Right atrium auricular region (tissue), 2 donors: ENCODE measurements around the gene NTRK1. TPM values are rescaled to one million over a fixed set of nuclear protein-coding genes. Genes with fewer than 3 reads are reported as not detected.

ENCODE experiments used
- DNase-seq: peaks from one replicate; pipeline ENCODE4 v3.0.0-alpha.2; 2019; ENCODE audit warnings: low spot score
- H3K27ac ChIP-seq, 2 donors: fragments of 200-600 bp; sonication (generic); 1 replicate in 1 of 2; 2 replicates in 1 of 2; pipeline ENCODE4 v1.5.1; 2016 to 2019
- H3K27me3 ChIP-seq, 2 donors: fragments of 200-600 bp; sonication (generic); one replicate each; pipeline versions ENCODE4 v1.5.1 to v1.6.0; 2017 to 2019
- H3K36me3 ChIP-seq: fragments of 200-600 bp; sonication (generic); one replicate; pipeline ENCODE4 v1.5.1; 2016
- H3K4me1 ChIP-seq, 2 donors: fragments of 200-600 bp; sonication (generic); one replicate each; pipeline versions ENCODE4 v1.5.1 to v1.6.0; 2017 to 2019
- H3K4me3 ChIP-seq, 2 donors: fragments of 200-600 bp; sonication (generic); 1 replicate in 1 of 2; 2 replicates in 1 of 2; pipeline ENCODE4 v1.5.1; 2017 to 2019; ENCODE audit warnings: mild to moderate bottlenecking in 1 of 2, moderate library complexity in 1 of 2
- H3K9me3 ChIP-seq, 2 donors: fragments of 200-600 bp; sonication (generic); one replicate each; pipeline ENCODE4 v1.5.1; 2019
- CTCF ChIP-seq, 2 donors: fragments of 200-600 bp; sonication (generic); IDR thresholded peaks; one replicate each; pipeline ENCODE4 v1.5.1; 2019; ENCODE audit warnings: antibody characterized with exemption in 2 of 2
- total RNA-seq, 2 donors: library from RNA; depleted of rRNA; stranded (reverse); fragments of >200 nt; gene quantifications; one replicate each; pipeline ENCODE4 v1.1.0, GENCODE V29; 2016

Gene NTRK1
- total RNA-seq, 2 donors from 2014 or later = 0.43 to 1.7 TPM

GRCh38 chr1:156822680-156823079 lies 38.0 kb upstream of the NTRK1 start:
- no peak overlapping the region for H3K4me3 ChIP-seq
- no peak for DNase-seq
- H3K27me3 ChIP-seq = no peaks in the 10 kb centered on the region
- H3K4me1 ChIP-seq = no peaks in the 10 kb centered on the region
- H3K9me3 ChIP-seq = no peaks in the 10 kb centered on the region
- no peaks in the 10 kb centered on the region for H3K36me3 ChIP-seq
- TF ChIP-seq CTCF (IDR thresholded peaks at IDR 0.05) = no peak
- no peak overlapping the region for H3K27ac ChIP-seq

GRCh38 chr1:156823210-156823790 lies 37.4 kb upstream of the NTRK1 start:
- Histone ChIP-seq H3K4me1 (no peaks in the 10 kb centered on the region), H3K4me3 (no peak overlapping the region), H3K36me3 (no peaks in the 10 kb centered on the region), H3K9me3 (no peaks in the 10 kb centered on the region), H3K27ac (no peak overlapping the region), H3K27me3 (no peaks in the 10 kb centered on the region)
- DNase-seq = no peak
- no peak for TF ChIP-seq CTCF (IDR thresholded peaks at IDR 0.05)

- Histone ChIP-seq H3K9me3 (no peaks in the 10 kb centered on the region), H3K4me3 (no peak overlapping the region), H3K27me3 (no peaks in the 10 kb centered on the region), H3K27ac (no peak overlapping the region), H3K36me3 (no peaks in the 10 kb centered on the region), H3K4me1 (no peaks in the 10 kb centered on the region)
- no peak for DNase-seq
- TF ChIP-seq CTCF (IDR thresholded peaks at IDR 0.05) = no peak
Observed at GRCh38 chr1:156826630-156827029, 34.0 kb upstream of the NTRK1 start.

GRCh38 chr1:156828400-156829124 lies 32.1 kb upstream of the NTRK1 start:
- no peaks in the 10 kb centered on the region for H3K27me3 ChIP-seq
- no peaks in the 10 kb centered on the region for H3K4me1 ChIP-seq
- H3K4me3 ChIP-seq = no peak overlapping the region
- H3K27ac ChIP-seq = no peak overlapping the region
- H3K36me3 ChIP-seq = no peaks in the 10 kb centered on the region
- H3K9me3 ChIP-seq = no peaks in the 10 kb centered on the region
- no peak for DNase-seq
- TF ChIP-seq CTCF (IDR thresholded peaks at IDR 0.05) = no peak

GRCh38 chr1:156832434-156832833 lies 28.2 kb upstream of the NTRK1 start:
- Histone ChIP-seq H3K36me3 (no peaks in the 10 kb centered on the region), H3K9me3 (no peaks in the 10 kb centered on the region), H3K4me1 (no peaks in the 10 kb centered on the region), H3K4me3 (no peak overlapping the region), H3K27me3 (no peaks in the 10 kb centered on the region), H3K27ac (no peak overlapping the region)
- no peak for DNase-seq
- TF ChIP-seq CTCF (IDR thresholded peaks at IDR 0.05) = no peak
